ENCODE measurements around the gene COL23A1. TPM values are rescaled to one million over a fixed set of nuclear protein-coding genes. Genes with fewer than 3 reads are reported as not detected.
A peak's percentile ranks its signal among the peaks of the same experiment; 100 is the strongest.

The COL23A1 gene
- total RNA-seq, 1 donor from 2014 or later: 10.7 TPM

GRCh38 chr5:178454821-178455479, 135.2 kb downstream of the COL23A1 start:
- ATAC-seq (no peak), DNase-seq (ENCODE audit: low spot score) (peak; percentile 36)
- intact Hi-C loops (cut with DNase I): no loop called here

GRCh38 chr5:178454303-178454702, 135.9 kb downstream of the COL23A1 start:
- DNase-seq (ENCODE audit: low spot score): peak; percentile 33

DNA sequence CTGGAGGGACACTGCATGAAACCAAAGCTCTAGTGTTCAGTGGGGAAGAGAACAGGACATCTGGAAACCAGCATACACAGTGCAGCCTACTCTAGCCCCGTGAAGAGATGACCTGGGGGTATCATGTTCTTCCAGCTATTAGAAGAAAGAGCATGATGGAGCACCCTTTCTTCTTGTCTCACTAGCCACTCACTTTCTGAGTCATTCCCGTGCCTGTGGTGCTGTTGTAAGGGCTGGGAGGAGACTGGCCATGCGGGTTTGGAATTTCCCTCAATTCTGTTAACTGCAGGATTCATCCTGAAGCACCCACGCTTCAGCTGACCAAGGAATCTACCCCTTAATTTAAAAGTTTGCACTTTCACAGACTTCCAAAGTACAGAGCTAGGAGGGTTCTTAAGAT, 137.0 kb downstream of the COL23A1 start:
- no peak for ATAC-seq
- no peak for DNase-seq (ENCODE audit: low spot score)
- intact Hi-C loops (cut with DNase I): no loop called here

More at GRCh38 chr5:178454303-178454702, 135.9 kb downstream of the COL23A1 start:
- intact Hi-C loops (cut with DNase I): no loop called here
- no peak for ATAC-seq

- ATAC-seq (no peak), DNase-seq (ENCODE audit: low spot score) (peak; percentile 32)
- intact Hi-C loops (cut with DNase I): no loop called here
Observed at GRCh38 chr5:178450121-178451028, 139.8 kb downstream of the COL23A1 start.

DNA sequence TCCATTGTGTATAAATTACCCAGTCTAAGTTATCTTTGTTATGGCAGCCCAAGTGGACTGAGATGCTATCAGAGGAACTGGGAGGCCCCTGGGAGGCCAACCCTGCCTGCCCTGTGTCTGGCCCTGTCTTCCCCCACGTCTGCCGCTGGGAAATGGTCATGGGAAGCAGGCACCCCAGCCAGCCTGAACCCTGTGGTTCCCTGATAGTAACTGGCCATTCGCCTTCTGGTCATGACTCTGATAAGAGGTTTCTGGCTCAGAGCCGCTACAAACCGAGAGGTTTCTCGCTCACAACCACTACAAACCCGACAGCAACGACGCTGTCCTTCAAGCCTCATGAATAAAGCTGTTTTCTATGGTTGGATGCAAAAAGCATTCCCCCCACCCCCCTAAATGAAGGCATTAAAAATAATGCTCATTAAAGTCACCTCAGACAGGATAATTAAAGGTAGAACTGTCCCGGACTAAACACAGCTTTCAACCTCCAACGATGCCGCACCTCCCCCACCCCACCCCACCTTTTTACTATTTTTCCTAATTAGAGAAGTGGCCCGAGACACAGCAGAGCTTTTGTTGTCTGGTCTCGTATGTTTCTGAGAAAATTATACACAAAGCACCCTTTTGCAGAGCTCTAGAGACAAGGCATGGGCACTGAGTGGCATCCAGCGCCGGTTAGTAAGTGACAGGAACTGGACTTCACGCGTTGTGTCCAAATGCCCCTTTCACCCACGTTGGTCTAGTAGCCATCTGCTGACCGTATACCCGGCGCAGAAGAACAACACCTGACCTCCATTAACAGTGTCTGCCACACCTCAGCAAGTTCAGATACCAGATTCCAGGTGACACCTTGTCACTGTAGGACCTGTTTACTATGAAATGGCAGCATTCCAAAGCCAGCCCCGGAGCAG, 140.8 kb downstream of the COL23A1 start:
- peak; percentile 26 for DNase-seq (ENCODE audit: low spot score)
- ATAC-seq: no peak
- intact Hi-C loops (cut with DNase I): no loop called here

DNA sequence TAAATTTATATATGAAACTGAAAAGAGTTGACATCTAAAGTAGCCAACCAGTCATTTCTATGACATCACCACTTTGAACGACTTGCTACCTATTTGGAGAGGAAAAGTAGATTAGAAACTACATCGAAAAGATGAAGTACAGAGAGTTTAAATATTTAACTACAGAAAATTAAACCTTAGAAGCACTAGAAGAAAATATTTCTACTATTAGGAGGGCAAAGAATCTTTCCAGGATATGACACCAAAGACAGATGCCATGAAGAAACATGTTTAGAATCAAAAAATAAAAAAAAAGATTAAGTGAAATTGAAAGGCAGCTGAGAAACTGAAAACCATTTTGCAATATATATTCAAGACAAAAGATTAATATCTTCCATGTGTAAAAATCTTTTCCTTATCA, 144.7 kb downstream of the COL23A1 start:
- intact Hi-C loops (cut with DNase I): no loop called here
- DNase-seq (ENCODE audit: low spot score) (no peak), ATAC-seq (no peak)

- ATAC-seq (no peak), DNase-seq (ENCODE audit: low spot score) (peak; percentile 34)
- intact Hi-C loops (cut with DNase I): no loop called here
Observed at GRCh38 chr5:178442405-178443257, 147.6 kb downstream of the COL23A1 start.

DNA sequence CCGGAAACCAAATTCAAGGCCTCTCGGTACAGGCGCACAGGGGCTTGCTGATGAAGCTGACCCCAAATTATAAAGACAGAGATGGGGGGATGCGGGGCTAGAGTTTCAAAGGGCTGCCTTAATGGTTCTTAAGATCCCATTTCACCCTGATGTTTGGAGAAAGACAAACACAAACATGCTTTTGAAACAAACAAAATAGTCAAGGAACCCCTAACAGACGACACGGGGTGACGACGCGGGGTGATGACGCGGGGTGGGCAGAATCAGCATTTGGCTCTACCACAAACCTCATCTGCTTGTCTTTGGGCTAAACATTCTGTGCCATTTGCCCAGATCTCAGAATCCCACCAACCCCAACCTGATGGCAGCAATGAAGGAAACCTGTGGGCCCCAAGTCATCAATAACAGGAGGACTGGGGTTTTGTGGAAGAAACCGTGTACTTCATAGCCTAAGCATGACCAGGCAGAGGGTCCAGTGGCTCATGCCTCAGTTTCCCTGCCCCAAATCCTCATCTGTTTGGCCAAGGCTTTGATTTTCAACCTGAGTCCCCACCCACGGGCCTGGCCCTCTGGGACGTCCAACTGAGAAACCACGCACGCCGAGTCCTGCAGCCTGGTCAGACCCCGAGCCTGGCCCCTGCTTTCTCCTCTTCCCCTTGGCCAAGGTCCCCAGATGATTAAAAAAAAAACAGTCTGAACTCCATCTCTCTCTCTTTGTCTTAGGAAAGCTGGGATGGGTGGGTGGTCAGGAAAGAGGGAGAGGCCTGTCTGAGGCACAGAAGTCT, 148.5 kb downstream of the COL23A1 start:
- ATAC-seq (no peak), DNase-seq (ENCODE audit: low spot score) (peak; percentile 34)
- intact Hi-C loops (cut with DNase I): no loop called here

DNA sequence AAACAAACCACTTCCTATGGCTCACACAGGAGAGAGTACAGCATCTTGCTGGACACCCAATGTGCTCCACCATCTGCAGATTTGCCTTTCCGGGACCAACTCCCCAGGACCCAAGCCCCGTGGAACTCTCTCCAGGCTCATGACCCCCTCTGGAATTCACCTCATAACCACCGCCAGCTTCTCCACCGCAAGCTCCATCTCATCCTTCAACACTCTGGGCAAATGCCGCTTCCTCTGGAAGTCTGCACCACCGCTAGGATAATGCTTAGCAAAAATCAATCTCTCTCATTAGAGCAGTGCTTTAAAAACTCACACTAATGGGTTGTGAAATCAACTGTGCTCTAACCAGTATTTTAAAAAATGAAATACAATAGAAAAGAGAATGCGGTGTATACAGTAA, 150.0 kb downstream of the COL23A1 start:
- no peak for DNase-seq (ENCODE audit: low spot score)
- intact Hi-C loops (cut with DNase I): no loop called here
- ATAC-seq: no peak

- ATAC-seq: no peak
- intact Hi-C loops (cut with DNase I): no loop called here
- no peak for DNase-seq (ENCODE audit: low spot score)
Observed at GRCh38 chr5:178439493-178440180, 150.6 kb downstream of the COL23A1 start.

- no peak for DNase-seq (ENCODE audit: low spot score)
- no peak for ATAC-seq
Observed at GRCh38 chr5:178438796-178439195, 151.4 kb downstream of the COL23A1 start.

GRCh38 chr5:178437386-178438075, 152.7 kb downstream of the COL23A1 start:
- intact Hi-C loops (cut with DNase I): no loop called here
- DNase-seq (ENCODE audit: low spot score): peak; percentile 34

More at GRCh38 chr5:178438796-178439195, 151.4 kb downstream of the COL23A1 start:
- intact Hi-C loops (cut with DNase I): no loop called here

GRCh38 chr5:178436326-178436940, 153.8 kb downstream of the COL23A1 start:
- ATAC-seq (no peak), DNase-seq (ENCODE audit: low spot score) (peak; percentile 25)
- intact Hi-C loops (cut with DNase I): no loop called here

More at GRCh38 chr5:178437386-178438075, 152.7 kb downstream of the COL23A1 start:
- no peak for ATAC-seq

GRCh38 chr5:178435321-178436238, 154.6 kb downstream of the COL23A1 start:
- intact Hi-C loops (cut with DNase I): no loop called here
- ATAC-seq (no peak), DNase-seq (ENCODE audit: low spot score) (no peak)

DNA sequence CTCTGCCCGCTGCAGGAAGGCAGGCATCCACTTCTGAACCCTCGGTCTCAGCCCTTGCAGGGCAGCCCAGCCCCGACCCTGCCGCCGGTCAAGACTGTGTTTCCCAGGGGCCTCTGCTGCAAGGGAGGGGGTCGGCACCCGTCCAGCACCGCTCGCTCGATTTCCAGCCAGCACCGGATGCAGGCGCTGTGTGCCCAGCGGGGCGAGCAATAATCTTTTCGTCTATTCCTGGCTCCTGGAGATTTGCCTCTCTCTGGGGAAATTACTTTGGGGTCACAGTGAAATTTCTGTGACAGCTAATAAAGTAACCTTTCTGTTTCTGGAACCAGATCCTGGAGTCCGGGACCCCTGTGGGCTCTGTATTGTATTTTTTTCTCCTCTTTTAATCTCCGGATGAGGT, 155.3 kb downstream of the COL23A1 start:
- intact Hi-C loops (cut with DNase I): no loop called here
- ATAC-seq: peak; percentile 54
- DNase-seq (ENCODE audit: low spot score): no peak

Data from sciatic nerve (tissue), 2 donors.